Measurements from ENCODE around the gene CTDNEP1.

- no peak for TF ChIP-seq CTCF (IDR thresholded peaks at IDR 0.05)
- TF ChIP-seq POLR2A (IDR thresholded peaks at IDR 0.05), result no peak
Measured at GRCh38 chr17:7281953-7282751, 30.6 kb upstream of the CTDNEP1 start.
